Skeletal muscle satellite cell (primary cell): ENCODE data around the gene ARMC9.
"Not testable (repeated sequence)": the region's sequence is repeated elsewhere in the genome, so short reads cannot be mapped to it uniquely, and the experiment has no call there.

Experiments used
- H3K27me3 ChIP-seq: 2 replicates; pipeline ENCODE4 v1.7.0; 2013; ENCODE audit warnings: low read length; ENCODE audit not compliant: control insufficient read depth, insufficient read depth
- H3K36me3 ChIP-seq: 2 replicates; pipeline ENCODE4 v1.7.0; 2013; ENCODE audit warnings: mild to moderate bottlenecking, control low read depth, low read length; ENCODE audit not compliant: insufficient read depth
- H3K4me1 ChIP-seq: 2 replicates; pipeline ENCODE4 v1.7.0; 2013; ENCODE audit warnings: low read length; ENCODE audit not compliant: control insufficient read depth, insufficient read depth
- H3K4me2 ChIP-seq: 2 replicates; pipeline ENCODE4 v1.7.0; 2013; ENCODE audit warnings: mild to moderate bottlenecking, low read length
- H3K4me3 ChIP-seq: 2 replicates; pipeline ENCODE4 v1.7.0; 2013; ENCODE audit warnings: low read length
- H3K9ac ChIP-seq: 2 replicates; pipeline ENCODE4 v1.7.0; 2013; ENCODE audit warnings: mild to moderate bottlenecking, low read depth, low read length, moderate library complexity
- H3K9me3 ChIP-seq: replicated peaks from 2 replicates; pipeline ENCODE4 v1.7.0; 2013; ENCODE audit warnings: mild to moderate bottlenecking, control low read depth, low read length

Gene ARMC9

GRCh38 chr2:231294571-231295362 lies 96.3 kb downstream of the ARMC9 start:
- Histone ChIP-seq H3K36me3 (peaks cover 43% of the 10 kb centered on the region), H3K9ac (no peak overlapping the region), H3K4me2 (no peak overlapping the region), H3K4me1 (no peaks in the 10 kb centered on the region), H3K4me3 (no peak overlapping the region), H3K27me3 (no peaks in the 10 kb centered on the region), H3K9me3 (no peaks in the 10 kb centered on the region)

DNA sequence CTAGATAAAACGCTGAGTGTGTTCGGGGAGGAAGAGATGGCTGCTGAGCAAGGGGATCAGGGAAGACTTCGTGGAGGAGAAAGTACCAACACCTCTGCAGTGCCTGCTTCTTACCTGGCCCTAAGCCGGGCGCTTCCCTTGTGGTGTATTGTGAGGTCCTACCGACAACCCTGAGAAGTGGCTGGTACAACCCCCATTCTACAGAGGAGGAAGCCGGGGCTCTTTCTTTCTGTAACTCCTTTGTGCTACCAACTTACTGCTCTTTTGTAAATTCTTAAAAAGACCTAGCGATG lies 96.9 kb downstream of the ARMC9 start:
- H3K9me3 ChIP-seq = no peaks in the 10 kb centered on the region
- H3K9ac ChIP-seq = no peak overlapping the region
- no peaks in the 10 kb centered on the region for H3K27me3 ChIP-seq
- no peaks in the 10 kb centered on the region for H3K4me1 ChIP-seq
- H3K4me3 ChIP-seq = no peak overlapping the region
- peaks cover 40% of the 10 kb centered on the region for H3K36me3 ChIP-seq
- H3K4me2 ChIP-seq = no peak overlapping the region

GRCh38 chr2:231296401-231296974 lies 98.1 kb downstream of the ARMC9 start:
- Histone ChIP-seq H3K4me1 (no peaks in the 10 kb centered on the region), H3K9me3 (no peaks in the 10 kb centered on the region), H3K4me2 (no peak overlapping the region), H3K4me3 (no peak overlapping the region), H3K27me3 (no peaks in the 10 kb centered on the region), H3K36me3 (peaks cover 35% of the 10 kb centered on the region), H3K9ac (no peak overlapping the region)

GRCh38 chr2:231297108-231297908 lies 98.9 kb downstream of the ARMC9 start:
- no peaks in the 10 kb centered on the region for H3K9me3 ChIP-seq
- no peaks in the 10 kb centered on the region for H3K4me1 ChIP-seq
- no peak overlapping the region for H3K4me3 ChIP-seq
- peaks cover 32% of the 10 kb centered on the region for H3K36me3 ChIP-seq
- H3K9ac ChIP-seq = no peak overlapping the region
- no peaks in the 10 kb centered on the region for H3K27me3 ChIP-seq
- no peak overlapping the region for H3K4me2 ChIP-seq

- Histone ChIP-seq H3K27me3 (no peaks in the 10 kb centered on the region), H3K36me3 (peaks cover 25% of the 10 kb centered on the region), H3K4me3 (no peak overlapping the region), H3K9me3 (no peaks in the 10 kb centered on the region), H3K4me2 (no peak overlapping the region), H3K9ac (no peak overlapping the region), H3K4me1 (no peaks in the 10 kb centered on the region)
These were observed 99.7 kb downstream of the ARMC9 start for GRCh38 chr2:231298091-231298490.

DNA sequence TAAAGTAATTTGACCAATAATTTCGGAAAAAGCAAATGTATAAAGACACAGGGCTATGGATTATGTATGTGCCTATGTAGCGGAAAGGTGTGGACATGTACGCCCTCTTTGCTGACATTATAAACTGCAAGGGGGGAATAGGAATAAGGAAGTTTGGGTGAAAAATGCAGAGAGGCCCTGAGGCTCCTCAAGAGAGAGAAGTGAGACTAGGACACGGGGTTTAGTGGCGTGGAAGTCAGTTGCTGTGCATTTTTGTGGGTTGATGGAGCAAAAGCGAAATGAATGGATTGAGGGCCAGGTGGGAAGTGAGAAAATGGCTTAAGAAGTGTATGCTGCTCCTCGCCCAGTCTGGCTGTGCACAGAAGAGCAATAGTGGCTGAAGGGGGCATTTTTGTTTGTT lies 100.8 kb downstream of the ARMC9 start:
- Histone ChIP-seq H3K9me3 (no peaks in the 10 kb centered on the region), H3K4me2 (no peak overlapping the region), H3K4me3 (no peak overlapping the region), H3K27me3 (no peaks in the 10 kb centered on the region), H3K36me3 (peaks cover 17% of the 10 kb centered on the region), H3K9ac (no peak overlapping the region), H3K4me1 (no peaks in the 10 kb centered on the region)

DNA sequence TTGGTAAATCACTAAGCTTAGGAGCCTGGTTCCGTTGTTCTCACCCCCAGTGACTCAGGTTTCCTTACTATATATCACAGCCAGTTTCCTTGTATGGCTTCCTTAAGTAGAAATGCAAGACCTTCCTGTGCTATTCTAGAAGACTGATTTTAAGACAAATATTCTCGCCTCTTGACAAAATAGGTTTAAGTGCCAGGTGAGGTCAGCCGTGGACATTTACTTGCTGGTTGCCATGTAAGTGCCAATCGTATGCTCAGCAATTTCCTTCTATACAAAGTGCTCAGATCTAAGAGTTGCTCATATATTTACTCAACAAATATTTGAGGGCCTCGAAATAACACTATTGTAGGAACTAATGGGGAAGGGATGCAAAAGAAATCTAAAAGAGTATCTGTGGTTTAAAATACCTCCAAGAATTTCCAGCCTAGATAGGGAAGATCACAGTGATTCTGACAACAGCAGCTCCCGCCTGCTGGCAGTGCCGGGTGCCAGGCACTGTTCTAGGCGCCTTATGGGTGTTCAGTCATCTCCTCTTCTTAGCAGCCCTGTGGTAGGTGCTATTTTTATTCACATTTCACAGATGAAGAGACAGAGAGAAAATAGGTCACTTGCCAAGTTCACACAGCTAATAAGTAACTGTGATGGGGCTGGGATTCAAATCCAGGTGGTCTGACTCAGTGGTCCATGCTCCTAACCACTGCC lies 101.7 kb downstream of the ARMC9 start:
- Histone ChIP-seq H3K9me3 (no peaks in the 10 kb centered on the region), H3K4me2 (no peak overlapping the region), H3K27me3 (no peaks in the 10 kb centered on the region), H3K36me3 (peaks cover 22% of the 10 kb centered on the region), H3K9ac (no peak overlapping the region), H3K4me1 (no peaks in the 10 kb centered on the region), H3K4me3 (no peak overlapping the region)

GRCh38 chr2:231300722-231301076 lies 102.3 kb downstream of the ARMC9 start:
- H3K9me3 ChIP-seq = no peaks in the 10 kb centered on the region
- H3K4me1 ChIP-seq = no peaks in the 10 kb centered on the region
- H3K36me3 ChIP-seq = peaks cover 26% of the 10 kb centered on the region
- H3K9ac ChIP-seq = no peak overlapping the region
- H3K4me3 ChIP-seq = no peak overlapping the region
- no peaks in the 10 kb centered on the region for H3K27me3 ChIP-seq
- H3K4me2 ChIP-seq = no peak overlapping the region

GRCh38 chr2:231304259-231304658 lies 105.8 kb downstream of the ARMC9 start:
- H3K4me3 ChIP-seq, H3K27me3 ChIP-seq, H3K9ac ChIP-seq, H3K4me2 ChIP-seq, H3K36me3 ChIP-seq, H3K9me3 ChIP-seq, H3K4me1 ChIP-seq: not testable (repeated sequence)

DNA sequence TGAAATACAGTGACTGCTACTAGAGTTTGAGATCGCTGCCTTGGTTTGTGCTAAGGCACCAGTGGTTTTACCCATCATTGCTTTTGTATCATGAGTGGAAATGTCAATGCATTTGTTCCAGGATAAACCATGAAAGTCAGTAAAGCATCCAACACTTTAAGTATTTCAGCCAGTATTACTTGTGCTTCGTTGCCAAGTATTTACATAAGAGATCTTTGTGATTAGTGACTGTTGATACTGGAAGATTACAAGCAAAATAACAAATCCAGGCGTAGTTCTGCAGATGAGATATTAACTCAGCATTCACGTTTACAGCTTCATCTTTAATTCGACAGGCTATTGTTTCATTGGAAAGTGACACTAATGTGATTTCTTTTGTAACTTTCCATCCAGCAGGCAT lies 106.8 kb downstream of the ARMC9 start:
- Histone ChIP-seq H3K4me3 (no peak overlapping the region), H3K4me2 (no peak overlapping the region), H3K27me3 (no peaks in the 10 kb centered on the region), H3K4me1 (no peaks in the 10 kb centered on the region), H3K9me3 (no peaks in the 10 kb centered on the region), H3K36me3 (peaks cover 9% of the 10 kb centered on the region), H3K9ac (no peak overlapping the region)

GRCh38 chr2:231306791-231307393 lies 108.5 kb downstream of the ARMC9 start:
- peaks cover 9% of the 10 kb centered on the region for H3K36me3 ChIP-seq
- H3K27me3 ChIP-seq = no peaks in the 10 kb centered on the region
- H3K4me3 ChIP-seq = no peak overlapping the region
- H3K4me1 ChIP-seq = no peaks in the 10 kb centered on the region
- no peak overlapping the region for H3K9ac ChIP-seq
- H3K9me3 ChIP-seq = no peaks in the 10 kb centered on the region
- H3K4me2 ChIP-seq = no peak overlapping the region
